Endothelial cell (in vitro differentiated cells): ENCODE results near the gene VPS8. TPM values are rescaled to one million over a fixed set of nuclear protein-coding genes. Genes with fewer than 3 reads are reported as not detected.

ENCODE experiments used
- DNase-seq: peaks from one replicate; pipeline ENCODE4 v3.0.0; 2021; ENCODE audit warnings: low spot score
- H3K27ac Mint-ChIP-seq: one replicate; pipeline ENCODE4 v1.8.0; 2021; ENCODE audit warnings: mixed read lengths, inconsistent platforms; ENCODE audit not compliant: unreplicated experiment
- H3K27me3 Mint-ChIP-seq: one replicate; pipeline ENCODE4 v1.8.0; 2021; ENCODE audit warnings: mild to moderate bottlenecking, moderate library complexity, mixed read lengths, inconsistent platforms; ENCODE audit not compliant: unreplicated experiment
- H3K36me3 Mint-ChIP-seq: one replicate; pipeline ENCODE4 v1.8.0; 2021; ENCODE audit warnings: mild to moderate bottlenecking, low read depth, mixed read lengths, inconsistent platforms; ENCODE audit not compliant: unreplicated experiment
- H3K4me1 Mint-ChIP-seq: one replicate; pipeline ENCODE4 v1.8.0; 2021; ENCODE audit warnings: mild to moderate bottlenecking, mixed read lengths, inconsistent platforms; ENCODE audit not compliant: unreplicated experiment
- H3K4me3 Mint-ChIP-seq: one replicate; pipeline ENCODE4 v1.8.0; 2021; ENCODE audit warnings: mild to moderate bottlenecking, mixed read lengths, inconsistent platforms; ENCODE audit not compliant: unreplicated experiment
- H3K9me3 Mint-ChIP-seq: one replicate; pipeline ENCODE4 v1.8.0; 2021; ENCODE audit warnings: mixed read lengths, inconsistent platforms; ENCODE audit not compliant: unreplicated experiment
- total RNA-seq: library from RNA; stranded (reverse); fragmentation: NEBNext Ultra II Directional; extraction: Animal tissue kit (Norgen Biotek cat#: 25700); gene quantifications from one replicate; pipeline ENCODE4 v1.2.1, GENCODE V29; 2021; ENCODE audit not compliant: unreplicated experiment
- TF ChIP-seq, protein P1 (sequence below): fragments of 200-600 bp; sonication (generic); IDR thresholded peaks from one replicate; pipeline ENCODE4 v1.5.0; 2021; ENCODE audit warnings: antibody characterized with exemption; ENCODE audit not compliant: unreplicated experiment

The VPS8 gene
- total RNA-seq, 1 donor from 2014 or later, result 59.8 TPM

DNA sequence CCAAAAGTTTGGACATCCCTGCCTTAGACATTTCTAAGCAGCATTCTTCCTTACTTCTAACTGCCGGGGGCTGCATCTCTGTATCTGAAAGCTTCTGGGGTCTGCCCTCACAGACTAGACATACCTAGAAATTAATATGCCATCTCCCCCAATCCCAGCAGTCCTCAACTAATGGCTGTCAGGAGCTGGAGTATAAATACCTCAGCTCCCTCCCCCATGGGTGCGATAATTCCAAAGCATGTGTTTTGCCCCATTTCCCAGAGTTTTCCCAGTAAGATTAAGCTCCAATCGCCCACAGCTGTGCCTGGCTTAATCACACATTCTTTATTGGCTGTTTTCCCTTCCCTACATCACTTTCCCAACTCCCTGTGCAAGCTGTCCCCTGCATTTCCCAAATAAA, 13.8 kb upstream of the VPS8 start:
- no peaks in the 10 kb centered on the region for H3K9me3 Mint-ChIP-seq
- H3K4me1 Mint-ChIP-seq, result peaks cover 8% of the 10 kb centered on the region
- H3K27me3 Mint-ChIP-seq, result no peaks in the 10 kb centered on the region
- H3K4me3 Mint-ChIP-seq, result no peak overlapping the region
- H3K36me3 Mint-ChIP-seq, result no peaks in the 10 kb centered on the region
- no peak overlapping the region for H3K27ac Mint-ChIP-seq
- TF ChIP-seq, protein P1, sequence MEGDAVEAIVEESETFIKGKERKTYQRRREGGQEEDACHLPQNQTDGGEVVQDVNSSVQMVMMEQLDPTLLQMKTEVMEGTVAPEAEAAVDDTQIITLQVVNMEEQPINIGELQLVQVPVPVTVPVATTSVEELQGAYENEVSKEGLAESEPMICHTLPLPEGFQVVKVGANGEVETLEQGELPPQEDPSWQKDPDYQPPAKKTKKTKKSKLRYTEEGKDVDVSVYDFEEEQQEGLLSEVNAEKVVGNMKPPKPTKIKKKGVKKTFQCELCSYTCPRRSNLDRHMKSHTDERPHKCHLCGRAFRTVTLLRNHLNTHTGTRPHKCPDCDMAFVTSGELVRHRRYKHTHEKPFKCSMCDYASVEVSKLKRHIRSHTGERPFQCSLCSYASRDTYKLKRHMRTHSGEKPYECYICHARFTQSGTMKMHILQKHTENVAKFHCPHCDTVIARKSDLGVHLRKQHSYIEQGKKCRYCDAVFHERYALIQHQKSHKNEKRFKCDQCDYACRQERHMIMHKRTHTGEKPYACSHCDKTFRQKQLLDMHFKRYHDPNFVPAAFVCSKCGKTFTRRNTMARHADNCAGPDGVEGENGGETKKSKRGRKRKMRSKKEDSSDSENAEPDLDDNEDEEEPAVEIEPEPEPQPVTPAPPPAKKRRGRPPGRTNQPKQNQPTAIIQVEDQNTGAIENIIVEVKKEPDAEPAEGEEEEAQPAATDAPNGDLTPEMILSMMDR, result no peak
- DNase-seq, result no peak

DNA sequence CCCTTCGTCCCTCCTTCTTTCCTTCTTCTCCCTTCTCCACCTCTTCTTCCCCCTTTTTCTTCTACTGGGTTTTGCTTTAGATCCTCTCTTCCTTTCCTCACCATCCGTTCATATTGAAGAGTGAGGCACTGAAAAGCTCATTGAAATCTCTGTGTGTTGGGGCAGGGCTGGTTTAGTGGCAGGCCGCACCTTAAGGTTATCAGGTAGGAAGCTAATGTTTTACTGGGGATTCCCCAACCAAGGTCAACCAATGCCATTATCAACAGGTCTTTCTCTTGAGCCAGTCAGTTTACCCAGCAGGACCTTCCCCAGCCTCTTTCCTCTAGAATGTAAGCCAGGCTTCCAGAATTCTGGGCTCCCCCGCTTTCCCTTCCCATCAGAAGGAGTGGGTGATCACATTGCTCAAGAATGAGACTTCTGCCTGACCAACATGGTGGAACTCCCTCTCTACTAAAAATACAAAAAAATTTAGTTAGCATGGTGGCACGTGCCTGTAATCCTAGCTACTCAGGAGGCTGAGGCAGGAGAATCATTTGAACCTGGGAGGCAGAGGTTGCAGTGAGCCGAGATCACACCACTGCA, 11.5 kb upstream of the VPS8 start:
- Mint-ChIP-seq H3K27ac (no peak overlapping the region), H3K4me3 (no peak overlapping the region), H3K9me3 (no peaks in the 10 kb centered on the region), H3K27me3 (peaks cover 1% of the 10 kb centered on the region), H3K36me3 (no peaks in the 10 kb centered on the region), H3K4me1 (peaks cover 11% of the 10 kb centered on the region)
- DNase-seq, result no peak
- TF ChIP-seq, protein P1, result no peak

- no peak overlapping the region for H3K27ac Mint-ChIP-seq
- TF ChIP-seq, protein P1, result no peak
- no peak for DNase-seq
- no peak overlapping the region for H3K4me3 Mint-ChIP-seq
- no peaks in the 10 kb centered on the region for H3K36me3 Mint-ChIP-seq
- peaks cover 1% of the 10 kb centered on the region for H3K27me3 Mint-ChIP-seq
- H3K4me1 Mint-ChIP-seq, result peaks cover 11% of the 10 kb centered on the region
- no peaks in the 10 kb centered on the region for H3K9me3 Mint-ChIP-seq
Observed at GRCh38 chr3:184801241-184801785, 10.7 kb upstream of the VPS8 start.

DNA sequence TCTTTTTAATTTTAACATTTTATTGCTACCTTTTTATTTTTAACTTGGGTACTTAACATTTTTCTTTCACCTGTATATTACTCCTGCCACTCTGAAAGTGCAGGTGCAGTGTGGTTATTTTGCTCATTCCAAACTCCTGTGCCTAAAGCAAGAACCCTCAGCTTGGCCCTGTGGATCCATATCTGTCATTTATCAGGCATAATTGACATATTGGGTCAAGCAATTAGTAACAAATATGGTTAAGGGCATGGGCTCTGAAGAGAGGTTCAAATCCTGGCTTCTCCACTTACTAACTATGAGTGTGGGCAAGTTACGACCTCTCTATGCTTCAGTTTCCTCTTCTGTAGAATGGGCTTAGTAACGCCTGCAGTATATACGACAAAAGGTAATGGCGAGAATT, 9.8 kb upstream of the VPS8 start:
- Mint-ChIP-seq H3K27me3 (peaks cover 1% of the 10 kb centered on the region), H3K36me3 (no peaks in the 10 kb centered on the region), H3K4me3 (no peak overlapping the region), H3K27ac (no peak overlapping the region), H3K9me3 (no peaks in the 10 kb centered on the region), H3K4me1 (peaks cover 7% of the 10 kb centered on the region)
- no peak for DNase-seq
- TF ChIP-seq, protein P1, result no peak

DNA sequence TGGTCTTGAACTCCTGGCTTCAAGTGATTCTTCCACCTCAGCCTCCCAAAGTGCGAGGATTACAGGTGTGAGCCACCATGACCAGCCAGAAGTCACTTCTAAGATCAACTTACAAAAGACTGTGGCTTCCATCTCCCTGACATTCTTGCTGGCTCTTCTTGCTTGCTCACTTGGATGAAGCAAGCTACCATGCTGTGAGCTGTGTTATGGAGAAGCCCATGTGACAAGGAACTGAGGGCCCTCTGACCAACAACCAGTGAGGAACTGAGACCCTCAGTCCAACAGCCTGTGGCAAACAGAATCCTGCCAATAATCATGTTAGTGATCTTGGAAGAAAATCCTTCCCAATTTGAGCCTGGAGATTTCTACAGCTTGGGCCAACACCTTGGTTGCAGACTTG, 7.2 kb upstream of the VPS8 start:
- Mint-ChIP-seq H3K4me1 (peaks cover 3% of the 10 kb centered on the region), H3K9me3 (no peaks in the 10 kb centered on the region), H3K27ac (no peak overlapping the region), H3K27me3 (peaks cover 1% of the 10 kb centered on the region), H3K36me3 (no peaks in the 10 kb centered on the region), H3K4me3 (no peak overlapping the region)
- DNase-seq, result no peak
- TF ChIP-seq, protein P1, result no peak
